Muscle of arm (tissue), 14 donors: Measurements from ENCODE around the gene WASF1. TPM values are rescaled to one million over a fixed set of nuclear protein-coding genes. Genes with fewer than 3 reads are reported as not detected.

Source experiments
- DNase-seq: peaks from one replicate; pipeline ENCODE4 v3.0.0-alpha.2; 2013
- long read RNA-seq, 11 donors: transcript quantifications; one replicate each; lab custom pipeline, GENCODE V29; 2026
- polyA plus RNA-seq, 12 donors: library from polyadenylated mRNA; unstranded; fragments of 120-200 nt; gene quantifications; one replicate each; pipeline ENCODE4 v1.2.1, GENCODE V29; 2013; ENCODE audit not compliant: insufficient read length in 12 of 12

Gene WASF1
- polyA plus RNA-seq, result 10 to 100 TPM in 8 of 12 donors, 1 to 10 TPM in 3, not detected in 1; 6.5 to 16.2 (median 11.7) TPM
- long read RNA-seq, donor 1, partial matches to known transcripts, result 0 of 1 reads
- long read RNA-seq, donor 1, other reads (novel, unspliced or antisense), result 0 of 1 reads
- long read RNA-seq, donor 2, partial matches to known transcripts, result 5 of 5 reads
- long read RNA-seq, donor 2, other reads (novel, unspliced or antisense), result 0 of 5 reads
- long read RNA-seq, donor 3, partial matches to known transcripts, result 0 of 2 reads
- long read RNA-seq, donor 3, other reads (novel, unspliced or antisense), result 0 of 2 reads
- long read RNA-seq, donor 4, partial matches to known transcripts, result 0 of 2 reads
- long read RNA-seq, donor 4, other reads (novel, unspliced or antisense), result 0 of 2 reads
- long read RNA-seq, donor 5, partial matches to known transcripts, result 64 of 65 reads
- long read RNA-seq, donor 5, other reads (novel, unspliced or antisense), result 0 of 65 reads
- long read RNA-seq, donor 6, result 0 reads
- long read RNA-seq, donor 7, result 0 reads
- long read RNA-seq, donor 8, partial matches to known transcripts, result 51 of 51 reads
- long read RNA-seq, donor 8, other reads (novel, unspliced or antisense), result 0 of 51 reads
- long read RNA-seq, donor 9, partial matches to known transcripts, result 0 of 1 reads
- long read RNA-seq, donor 9, other reads (novel, unspliced or antisense), result 0 of 1 reads
- long read RNA-seq, donor 10, result 0 reads
- long read RNA-seq, donor 11, partial matches to known transcripts, result 0 of 1 reads
- long read RNA-seq, donor 11, other reads (novel, unspliced or antisense), result 0 of 1 reads

DNA sequence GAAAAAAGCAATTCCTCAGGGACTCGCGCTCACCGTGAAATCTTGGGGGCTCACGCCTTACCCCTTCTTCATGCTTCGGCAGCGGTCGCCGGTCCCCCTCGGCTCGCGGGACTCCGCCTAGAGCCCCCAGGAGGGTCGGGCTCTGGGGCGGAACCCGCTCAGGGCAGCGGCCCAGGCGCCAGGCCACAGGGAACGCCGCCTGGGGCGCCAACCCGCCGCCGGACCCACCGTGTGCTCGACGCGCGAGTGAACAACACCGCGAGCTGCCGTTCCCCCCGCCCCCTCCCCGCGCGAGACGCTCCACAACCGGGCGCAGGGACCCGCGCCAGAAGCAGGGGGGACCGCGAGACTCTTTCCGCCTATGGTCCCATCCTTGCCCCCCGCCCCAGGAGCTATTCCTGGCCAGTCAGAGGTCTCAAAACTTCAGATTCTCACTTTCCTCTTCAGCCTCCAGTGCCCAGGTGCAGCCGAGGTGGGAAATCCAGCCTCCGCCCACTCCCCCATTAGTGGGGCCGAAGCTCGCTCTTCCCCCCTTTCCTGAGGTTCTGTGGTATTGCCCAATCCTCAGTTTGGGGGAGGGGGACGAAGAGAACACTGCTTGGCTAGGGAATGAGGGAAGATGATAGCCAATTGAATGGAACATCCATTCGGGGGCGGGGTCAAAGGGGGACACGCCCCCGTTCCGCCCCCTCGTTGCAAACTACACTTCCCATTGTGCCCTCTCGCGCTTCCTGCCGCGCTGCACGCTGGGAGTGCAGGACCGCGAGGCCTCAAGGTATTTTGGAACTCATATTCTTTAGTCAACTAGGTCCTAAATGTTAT lies at the start of gene WASF1:
Gene WASF1 (minus strand): TSS at position 265 of the 822 bp plus-strand sequence. CDS start 52,069 bp downstream, outside the sequence.
- DNase-seq, result peak; percentile 98

DNA sequence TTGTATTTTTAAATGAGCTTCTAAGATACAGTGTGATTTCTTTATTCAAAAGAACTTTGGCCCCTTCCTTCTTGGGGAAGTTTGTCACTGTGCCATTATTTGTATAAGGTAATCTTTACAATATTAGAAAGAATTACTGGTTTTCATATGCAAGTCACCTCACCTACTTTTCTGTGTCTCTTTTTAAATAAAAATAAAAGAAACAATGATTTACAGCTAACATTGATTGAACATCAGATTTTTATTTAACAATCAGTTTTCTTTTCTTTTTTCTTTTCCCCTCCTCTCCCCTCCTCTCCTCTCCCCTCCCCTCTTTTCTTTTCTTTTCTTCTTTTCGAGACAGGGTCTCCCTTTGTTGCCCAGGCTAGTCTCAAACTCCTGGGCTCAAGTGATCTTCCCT lies 46.8 kb upstream of the WASF1 start:
- DNase-seq, result no peak

DNA sequence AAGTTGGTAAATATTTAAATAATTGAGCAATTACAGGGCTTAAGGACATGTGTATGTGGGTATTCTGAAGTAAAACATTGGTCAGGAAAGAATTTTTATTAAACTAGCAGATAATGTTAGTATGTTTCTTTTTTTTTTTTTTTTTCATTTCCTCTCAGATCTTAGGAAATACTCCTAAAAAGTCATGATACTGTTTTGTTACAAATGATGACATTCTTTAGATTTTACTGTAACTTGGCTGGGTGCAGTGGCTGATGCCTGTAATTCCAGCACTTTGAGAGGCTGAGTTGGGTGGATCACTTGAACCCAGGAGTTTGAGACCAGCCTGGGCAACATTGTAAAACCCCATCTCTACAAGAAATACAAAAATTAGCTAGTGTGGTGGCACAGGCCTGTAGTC lies 42.3 kb upstream of the WASF1 start:
- no peak for DNase-seq

DNA sequence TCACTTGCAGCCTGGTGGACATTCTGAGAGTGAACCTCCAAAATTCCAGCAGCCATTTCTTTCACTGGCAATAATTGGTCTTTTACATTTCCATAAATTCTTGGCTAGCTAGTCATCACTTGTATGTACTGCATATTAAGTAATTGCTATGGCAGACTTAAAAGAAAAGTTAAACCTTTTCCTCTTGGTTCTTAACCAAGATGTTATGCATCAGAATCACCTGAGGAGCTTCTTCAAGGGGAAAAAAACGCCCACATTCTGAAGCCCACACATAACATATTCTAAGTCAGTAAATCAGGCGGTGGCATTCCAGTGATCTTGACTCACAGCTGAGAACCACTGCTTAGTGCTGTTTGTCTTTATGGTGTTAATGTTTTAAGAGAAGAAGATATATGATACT lies 37.8 kb upstream of the WASF1 start:
- no peak for DNase-seq

DNA sequence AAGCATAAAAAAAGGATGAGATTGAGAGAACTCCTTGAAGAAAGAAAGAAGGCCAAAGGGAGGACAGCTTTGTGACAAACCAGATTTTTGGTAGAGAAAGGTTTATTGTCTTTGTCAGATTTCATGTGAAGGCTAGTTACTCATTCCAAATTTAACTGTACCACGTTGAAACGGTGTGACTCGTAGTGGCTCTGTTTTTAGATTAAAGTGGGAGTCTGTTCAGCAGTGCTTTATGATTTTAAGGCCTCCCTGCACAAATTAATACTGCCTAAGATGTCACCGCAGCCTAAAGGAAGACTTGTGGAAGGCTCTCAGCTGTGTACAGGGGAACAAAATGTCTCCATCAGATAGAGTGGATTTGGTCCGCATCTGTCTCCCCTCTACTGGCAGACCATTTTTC lies 36.7 kb upstream of the WASF1 start:
- DNase-seq, result no peak

DNA sequence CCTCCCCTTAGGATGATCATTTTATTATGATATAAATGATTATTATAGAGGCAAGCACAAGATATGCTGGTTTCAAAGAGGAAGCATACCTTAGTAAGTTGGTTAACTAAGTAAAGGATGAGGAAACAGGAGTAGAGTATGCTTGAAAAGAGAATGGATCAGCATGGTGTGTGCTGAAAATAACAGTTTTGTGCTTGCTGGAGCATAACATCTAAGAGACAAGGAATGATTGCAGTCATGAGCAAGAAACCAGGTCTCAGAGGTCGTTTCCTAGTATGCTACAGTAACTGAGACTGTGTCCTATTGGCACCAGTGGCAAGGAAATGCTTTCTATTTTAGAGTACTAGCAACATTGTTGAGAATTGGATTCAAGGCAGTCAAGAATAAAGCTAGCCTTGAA lies 34.9 kb upstream of the WASF1 start:
- DNase-seq, result no peak

DNA sequence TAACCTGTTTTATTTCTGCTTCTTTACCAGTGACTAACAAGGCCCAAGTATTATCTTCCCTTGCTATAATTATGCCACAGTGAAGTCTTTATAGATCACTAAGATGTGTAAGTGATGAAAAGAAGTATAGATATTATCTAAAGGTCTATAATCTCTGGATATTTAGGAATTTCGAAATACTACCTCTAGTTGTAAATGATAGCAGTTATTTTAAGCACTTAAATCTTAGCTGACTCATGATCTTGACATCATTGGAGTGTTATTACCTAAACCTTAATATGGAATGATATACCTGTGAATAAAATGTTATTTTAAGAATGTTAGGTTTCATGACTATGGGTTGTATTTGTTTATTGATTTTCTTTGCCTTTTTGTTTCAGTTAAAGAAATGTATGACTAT lies 32.3 kb upstream of the WASF1 start:
- no peak for DNase-seq

DNA sequence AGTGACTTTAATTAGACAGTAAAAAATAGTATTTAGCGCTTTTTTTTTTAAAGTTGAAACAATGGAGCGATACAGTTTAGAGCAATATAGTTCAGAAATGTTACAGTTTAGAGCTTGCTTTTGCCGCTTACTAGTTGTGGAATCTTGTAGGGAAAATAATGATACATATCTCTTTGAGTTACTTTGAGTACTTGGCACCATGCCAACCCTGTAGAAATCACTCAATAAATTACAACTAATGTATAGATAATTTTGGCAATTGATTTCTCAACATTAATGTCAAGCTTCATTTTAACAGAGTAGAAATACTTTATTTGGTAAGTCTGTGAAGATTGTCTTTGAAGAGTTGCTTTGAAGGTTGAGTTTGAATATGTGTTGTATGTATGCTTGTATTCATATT lies 28.2 kb upstream of the WASF1 start:
- DNase-seq, result no peak

DNA sequence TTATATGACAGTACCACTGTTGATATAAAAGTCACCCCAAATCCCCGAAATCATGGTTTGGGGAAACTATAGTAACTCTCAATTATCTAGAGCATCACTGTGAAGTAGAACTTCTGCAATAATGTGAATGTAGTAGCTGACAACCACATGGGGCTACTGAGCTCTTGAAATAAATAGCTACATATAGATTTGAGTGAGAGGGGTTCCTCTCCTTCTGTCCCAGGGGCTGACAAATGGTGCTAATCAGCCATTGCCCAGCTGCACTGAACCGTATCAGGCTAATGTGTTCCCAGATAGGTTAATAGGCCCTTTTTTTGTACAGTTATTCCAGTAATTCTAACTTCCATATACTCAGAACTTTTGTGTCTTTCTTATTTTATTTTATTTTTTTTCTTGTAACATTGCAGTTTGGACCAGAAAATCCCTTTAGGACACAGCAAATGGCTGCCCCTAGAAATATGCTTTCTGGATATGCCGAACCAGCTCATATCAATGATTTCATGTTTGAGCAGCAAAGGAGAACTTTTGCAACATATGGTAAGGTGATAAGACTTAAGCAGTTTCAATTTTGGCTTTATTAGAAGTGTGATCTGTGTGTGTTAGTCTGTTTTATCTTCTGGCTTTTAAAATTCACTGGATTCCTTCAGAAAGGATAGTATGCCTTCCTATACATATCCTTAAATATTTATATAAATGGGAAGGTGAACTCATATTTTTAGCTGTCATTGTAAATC lies 21.8 kb upstream of the WASF1 start:
- DNase-seq, result no peak

DNA sequence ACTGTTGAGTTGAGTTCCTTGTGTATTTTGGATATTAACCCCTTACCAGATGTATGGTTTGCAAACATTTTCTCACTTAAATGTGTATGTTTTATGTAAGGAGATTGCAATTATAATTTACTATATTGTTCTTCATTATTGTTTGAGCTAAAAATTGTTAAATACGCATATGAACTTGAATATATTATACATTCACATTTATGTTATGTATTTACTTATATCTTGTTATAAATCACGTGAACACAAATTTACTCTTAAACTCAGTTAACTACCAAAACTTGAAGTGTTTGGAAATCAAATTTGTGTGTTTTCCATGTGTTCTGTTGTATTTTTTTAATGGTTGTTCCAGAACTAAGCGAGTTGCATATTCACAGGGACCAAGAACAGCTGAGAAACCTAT lies 19.1 kb upstream of the WASF1 start:
- no peak for DNase-seq

DNA sequence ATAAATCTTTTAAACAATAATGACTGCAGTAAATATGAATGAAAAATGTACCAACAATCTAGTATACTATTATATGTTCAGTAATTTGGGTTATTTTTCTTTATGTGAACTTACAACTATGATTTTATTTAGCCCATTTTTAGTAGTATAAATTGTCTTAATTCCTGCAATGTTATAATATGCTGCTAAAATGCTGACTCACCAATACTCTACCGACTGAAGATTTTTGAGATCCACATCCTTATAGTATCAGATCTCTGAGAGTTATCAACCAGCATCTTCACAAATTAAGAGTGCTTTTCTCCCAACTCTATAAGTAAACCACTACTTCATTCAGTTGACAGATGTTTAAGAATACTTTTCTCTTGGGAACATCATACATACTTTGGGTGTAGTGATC lies 17.4 kb upstream of the WASF1 start:
- DNase-seq, result no peak

DNA sequence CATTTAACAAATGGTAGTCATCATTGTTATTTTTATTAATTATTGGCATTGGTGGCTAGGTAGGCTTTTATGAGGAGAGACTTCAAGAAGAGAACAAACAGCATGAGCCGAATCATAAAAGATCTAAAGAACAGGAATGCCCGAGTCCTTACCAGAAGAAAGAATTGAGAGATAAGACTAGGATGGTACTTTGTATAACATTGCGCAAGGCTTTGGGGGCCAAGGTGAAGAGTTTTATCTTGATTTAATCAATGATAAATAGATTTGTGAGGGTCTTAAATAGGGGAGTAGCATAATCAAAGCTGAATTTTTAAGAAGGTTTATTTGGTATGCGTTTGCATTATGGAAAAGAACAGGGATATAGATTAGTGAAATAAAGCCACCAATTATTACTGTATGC lies 16.2 kb upstream of the WASF1 start:
- no peak for DNase-seq

DNA sequence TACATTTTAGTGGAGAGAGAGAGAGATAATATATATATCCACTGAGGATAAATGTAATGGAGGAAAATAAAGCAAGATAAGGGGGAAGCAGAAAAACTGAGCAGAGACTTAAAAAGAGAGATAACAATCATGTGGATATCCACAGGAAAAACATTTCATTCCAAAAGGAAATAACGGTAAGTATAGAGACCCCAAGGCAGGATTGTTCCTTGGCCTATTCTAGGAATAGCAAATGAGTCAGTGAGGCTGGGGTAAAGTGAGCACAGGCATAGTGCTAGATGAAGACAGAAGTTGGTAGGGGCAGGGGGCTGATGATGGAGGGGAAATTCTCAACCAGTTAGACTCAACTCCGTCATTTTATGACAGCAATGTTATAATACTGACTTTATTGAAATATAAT lies 12.0 kb upstream of the WASF1 start:
- DNase-seq, result no peak

DNA sequence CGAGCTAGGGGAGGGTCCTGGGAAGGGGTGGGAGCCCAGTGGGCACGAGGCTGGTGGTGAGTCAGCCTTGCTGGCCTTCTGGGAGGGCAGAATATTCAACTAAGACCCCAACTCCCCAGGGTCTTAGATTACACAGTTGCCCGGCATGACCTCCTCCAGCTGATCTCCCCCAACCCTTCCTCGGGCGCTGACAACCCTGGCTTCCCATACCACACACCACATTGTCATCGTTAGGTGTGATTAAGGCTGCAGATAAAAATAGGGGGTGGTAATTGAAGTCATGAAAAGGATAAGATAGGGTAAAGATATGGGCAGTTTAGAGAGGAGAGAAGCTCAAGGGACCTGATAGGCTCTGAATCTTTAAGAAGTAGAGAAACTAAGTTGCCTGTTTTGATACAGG lies 11.3 kb upstream of the WASF1 start:
- no peak for DNase-seq

DNA sequence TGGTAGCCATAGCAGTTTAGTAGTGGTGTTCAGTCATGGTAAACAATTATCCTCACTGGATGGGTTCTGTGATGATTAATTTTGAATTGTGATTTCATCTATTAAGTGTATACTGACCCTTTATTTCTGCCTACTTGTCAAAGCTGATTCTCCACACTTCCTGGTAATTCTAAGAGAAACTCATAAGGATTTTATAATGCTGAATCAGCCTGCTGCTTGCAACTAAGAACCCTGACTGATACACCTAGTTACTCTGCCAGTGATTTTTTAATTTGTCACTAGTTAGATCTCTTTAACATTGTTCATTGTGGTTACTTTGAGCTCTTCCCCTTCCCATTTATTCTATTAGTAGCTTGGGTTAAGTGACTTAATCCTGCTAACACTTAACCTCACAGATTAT lies 9.3 kb upstream of the WASF1 start:
- DNase-seq, result no peak

DNA sequence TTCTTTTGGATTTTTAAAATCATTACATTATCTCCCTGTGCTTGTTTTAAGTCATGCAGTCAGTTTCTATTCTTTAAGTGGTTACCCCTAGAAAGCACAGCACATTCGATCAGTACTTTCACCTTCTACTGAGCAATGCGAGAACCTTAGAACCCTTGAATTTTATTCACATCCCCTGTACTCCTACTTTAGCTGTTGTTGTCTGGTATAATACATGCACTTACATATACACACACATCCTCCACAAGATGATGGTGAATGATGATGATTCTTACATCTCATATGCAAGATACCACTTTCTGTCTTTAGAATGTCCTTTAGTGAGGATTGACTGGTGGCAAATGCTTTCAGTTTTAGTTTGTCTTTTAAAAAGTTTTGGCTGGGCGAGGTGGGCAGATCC lies 6.4 kb upstream of the WASF1 start:
- no peak for DNase-seq

DNA sequence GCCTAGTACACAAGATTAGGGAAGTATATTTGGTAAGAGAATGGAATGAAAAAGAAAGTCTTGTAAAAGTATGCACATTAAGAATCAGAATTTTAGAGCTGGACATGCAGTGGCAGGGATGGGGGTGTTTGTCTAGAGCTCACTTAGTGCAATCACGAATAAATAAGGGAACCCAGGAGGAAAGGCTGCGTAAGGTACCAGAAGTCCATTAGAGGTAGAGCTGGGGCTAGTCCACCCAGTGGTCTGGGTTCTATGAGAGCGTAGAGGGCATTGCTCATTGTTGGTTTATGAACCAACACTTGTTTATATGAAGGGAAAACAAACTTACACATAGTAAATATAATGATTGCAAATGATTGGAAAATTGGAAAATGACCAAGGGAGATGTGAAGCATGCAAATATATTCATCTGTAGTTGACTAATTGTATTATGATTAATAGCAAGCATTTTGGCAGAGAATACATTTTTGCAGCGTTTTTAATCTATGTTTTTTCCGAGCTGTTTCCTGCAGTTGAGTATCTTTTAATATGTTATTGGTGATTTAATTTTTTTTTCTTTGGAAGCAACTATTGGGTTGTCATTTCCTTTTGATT lies 3.9 kb upstream of the WASF1 start:
- DNase-seq, result no peak

DNA sequence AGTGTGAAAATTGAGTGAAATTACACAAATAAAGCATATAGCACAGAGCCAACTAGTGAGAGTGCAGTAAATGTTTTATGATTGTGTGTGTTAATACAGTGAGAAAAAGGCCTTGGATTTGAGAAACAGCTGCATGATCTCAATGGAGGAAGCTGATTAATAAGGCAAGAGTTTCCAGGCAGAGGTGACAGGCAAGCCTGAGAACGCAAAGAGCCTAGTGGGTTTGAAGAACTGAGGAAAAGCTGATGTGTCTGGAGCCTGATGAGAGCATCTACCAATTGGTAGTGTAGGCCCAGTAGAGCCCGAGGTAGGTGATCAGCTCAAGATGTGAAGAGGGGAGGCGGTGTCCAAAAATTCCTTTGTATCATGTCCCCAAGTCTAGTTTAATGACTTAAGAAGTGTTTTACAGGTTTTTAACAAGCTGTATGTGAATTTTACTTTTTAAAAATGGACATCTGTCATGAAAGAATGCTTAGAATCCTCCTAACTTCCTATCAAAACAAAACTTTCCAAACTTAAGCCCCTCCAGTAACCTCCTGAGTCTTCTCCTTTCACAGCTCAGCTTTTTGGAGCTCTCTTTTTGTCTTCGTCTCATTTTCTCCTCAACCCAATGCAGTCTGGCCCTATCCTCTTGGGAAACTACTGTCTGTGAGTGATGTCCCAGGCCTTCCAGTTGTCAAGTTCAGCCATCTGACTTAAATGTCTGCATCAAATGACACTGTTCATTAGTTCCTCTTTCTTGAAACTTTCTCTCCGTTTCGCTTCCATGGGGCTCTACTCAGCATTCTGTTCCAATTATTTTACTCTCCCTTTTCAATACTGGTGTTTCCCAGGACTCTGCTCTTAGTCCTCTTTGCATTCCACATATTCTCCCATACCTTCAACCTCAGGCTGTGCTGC lies 1.9 kb upstream of the WASF1 start:
- DNase-seq, result no peak

DNA sequence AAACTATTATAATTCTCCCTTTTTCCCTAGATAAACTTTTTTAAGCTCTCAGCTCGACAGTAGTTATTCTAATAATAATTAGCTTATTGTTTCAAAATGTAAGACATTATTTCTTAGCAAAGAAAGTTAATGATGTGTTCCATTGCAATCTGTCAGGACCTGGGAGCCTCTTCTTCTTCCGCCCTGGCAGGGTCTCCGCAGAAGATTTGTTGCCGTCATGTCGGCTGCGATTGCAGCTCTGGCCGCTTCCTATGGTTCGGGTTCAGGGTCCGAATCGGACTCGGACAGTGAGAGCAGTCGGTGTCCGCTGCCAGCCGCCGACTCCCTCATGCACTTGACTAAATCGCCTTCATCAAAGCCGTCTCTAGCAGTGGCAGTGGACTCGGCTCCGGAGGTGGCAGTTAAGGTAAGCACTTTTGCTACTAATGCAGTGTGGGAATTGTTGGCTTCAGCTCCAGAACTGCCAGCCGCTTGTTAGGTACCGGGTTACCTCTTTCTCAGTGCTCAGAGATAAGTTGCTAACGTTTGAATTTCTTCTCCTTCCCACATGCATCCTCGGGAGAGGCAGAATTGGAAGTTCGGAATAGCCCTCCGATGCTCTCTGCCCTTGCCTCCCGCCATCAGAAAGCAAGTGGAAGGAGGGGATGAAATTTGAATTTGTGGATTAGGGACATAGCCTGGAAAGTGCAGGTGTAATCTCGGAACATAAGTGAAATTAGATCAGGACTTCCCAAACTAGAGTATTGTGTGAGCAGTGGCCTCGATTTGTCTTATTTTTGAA lies 948 bp upstream of the WASF1 start, which contains the start of gene CDC40:
Gene CDC40 (plus strand): TSS at position 200 of the 781 bp plus-strand sequence. CDS start 18 bp downstream, at position 218.
- peak; percentile 84 for DNase-seq
